GM23248 (cell line): ENCODE data around the gene FBLN2.

Source experiments
- EZH2 ChIP-seq: fragments of 200-600 bp; sonication (generic); IDR thresholded peaks from 2 replicates; pipeline ENCODE4 v1.6.1; 2018; ENCODE audit warnings: antibody characterized with exemption, mild to moderate bottlenecking; ENCODE audit not compliant: insufficient read depth, poor library complexity, severe bottlenecking
- EZH2phosphoT487 ChIP-seq: fragments of 200-600 bp; sonication (generic); IDR thresholded peaks from 2 replicates; pipeline ENCODE4 v1.6.1; 2018; ENCODE audit warnings: antibody characterized with exemption, moderate library complexity, mild to moderate bottlenecking, low read depth; ENCODE audit not compliant: insufficient read depth

- TF ChIP-seq EZH2phosphoT487 (no peak), EZH2 (no peak)
These were observed 7.2 kb upstream of the FBLN2 start for GRCh38 chr3:13541691-13542090.
